Dermis microvascular lymphatic vessel endothelial cell (primary cell): ENCODE data around the gene VAMP5. TPM values are rescaled to one million over a fixed set of nuclear protein-coding genes. Genes with fewer than 3 reads are reported as not detected.
"Not testable (repeated sequence)": the region's sequence is repeated elsewhere in the genome, so short reads cannot be mapped to it uniquely, and the experiment has no call there.

Experiments used
- DNase-seq, 2 donors: peaks; one replicate each; pipeline versions ENCODE4 v3.0.0 to v3.0.0-alpha.2; 2010; ENCODE audit warnings: low read depth in 2 of 2
- total RNA-seq: library from RNA; depleted of rRNA; stranded (reverse); fragments of >200 nt; gene quantifications from 2 replicates; pipeline ENCODE4 v1.2.1, GENCODE V29; 2014

Gene VAMP5
- total RNA-seq, result 89.2 and 109 TPM in 2 replicates

DNA sequence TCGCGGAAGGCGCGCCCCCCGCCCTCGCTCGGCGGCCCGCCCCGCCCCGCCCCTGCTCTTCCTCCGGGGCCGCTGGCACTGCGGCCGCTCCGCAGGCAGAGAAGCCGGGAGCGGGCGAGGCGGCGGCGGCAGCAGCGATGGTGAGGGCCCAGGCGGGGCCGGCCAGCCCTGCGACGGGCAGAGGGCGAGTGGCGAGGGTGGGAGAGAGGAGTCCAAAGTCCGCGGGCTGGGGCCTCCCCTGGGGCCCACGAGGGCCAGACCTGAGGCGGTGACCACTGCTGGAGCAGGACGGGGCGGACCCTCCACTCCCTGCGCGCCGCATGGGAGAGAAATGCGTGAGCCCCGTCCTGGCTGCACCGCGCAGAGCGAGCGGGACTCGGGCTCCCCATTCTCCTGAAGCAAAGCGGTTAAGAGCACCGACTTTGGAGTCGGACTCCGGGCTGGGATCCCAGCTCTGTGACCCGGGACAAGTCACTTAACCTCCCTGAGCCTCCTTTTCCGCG is at the start of gene VAMP5:
VAMP5 (plus strand) TSS at position 78 of the 503 bp plus-strand sequence; CDS start at position 138, 60 bp downstream.
- peak in 1 of 2 donors; percentile 45 for DNase-seq

DNA sequence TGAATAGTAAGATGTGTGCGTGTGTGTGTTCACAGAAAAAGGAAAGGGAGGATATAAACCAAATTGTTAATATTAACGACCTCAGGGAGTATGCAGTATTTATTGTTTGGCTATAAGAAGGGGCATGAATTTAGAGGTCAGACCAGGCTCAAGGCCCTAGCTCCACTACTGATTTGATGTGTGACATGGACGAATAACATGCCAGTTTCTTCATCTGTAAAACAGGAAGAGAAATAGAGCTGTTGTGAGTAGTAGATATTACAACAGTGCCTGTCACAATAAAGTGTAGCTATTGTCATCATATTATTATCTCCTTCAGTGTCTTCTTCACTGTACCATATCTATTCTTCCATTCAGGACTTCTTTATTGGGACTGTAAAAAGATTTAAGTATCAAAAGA is 49.4 kb upstream of the VAMP5 start:
- no peak for DNase-seq

GRCh38 chr2:85536479-85536878 is 47.8 kb upstream of the VAMP5 start:
- DNase-seq, result no peak

GRCh38 chr2:85537600-85538506 is 46.4 kb upstream of the VAMP5 start:
- peak in 1 of 2 donors; percentile 56 for DNase-seq

DNA sequence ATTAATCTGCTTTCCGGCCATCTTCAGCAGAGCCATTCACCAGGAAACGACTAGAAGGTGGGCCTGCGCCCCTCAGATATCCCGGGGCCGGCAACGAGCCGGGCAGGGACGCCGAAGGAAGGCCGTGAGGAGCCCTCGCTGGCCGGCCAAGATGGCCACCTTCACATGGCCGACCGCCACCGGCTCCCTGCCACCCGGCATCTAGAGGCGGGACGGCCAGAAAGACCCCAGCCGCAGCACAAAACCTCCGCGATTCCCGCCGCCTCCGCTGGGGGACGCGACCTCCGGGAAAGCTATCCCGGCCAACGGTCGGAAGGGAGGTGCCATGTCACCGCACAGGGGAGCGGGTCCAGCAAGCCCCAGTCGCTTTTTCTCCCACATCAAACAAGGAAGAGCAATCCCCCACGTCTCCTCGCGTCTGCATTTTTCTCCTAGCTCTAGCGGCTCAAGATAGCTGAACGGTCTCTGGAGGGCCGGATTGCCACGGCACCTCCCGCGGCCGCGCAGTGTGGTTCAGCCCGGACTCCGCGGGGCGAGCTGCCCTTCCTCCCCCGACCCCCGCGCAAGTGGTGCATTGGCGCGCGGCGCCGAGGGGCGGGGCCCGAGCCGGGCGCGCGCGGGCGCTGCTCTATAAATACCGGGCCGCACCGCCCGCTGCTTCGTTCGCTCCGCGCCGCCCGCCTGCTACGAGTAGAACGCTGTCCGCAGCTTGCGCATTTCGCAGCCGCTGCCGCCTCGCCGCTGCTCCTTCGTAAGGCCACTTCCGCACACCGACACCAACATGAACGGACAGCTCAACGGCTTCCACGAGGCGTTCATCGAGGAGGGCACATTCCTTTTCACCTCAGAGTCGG is 45.5 kb upstream of the VAMP5 start, which contains the start of gene MAT2A:
MAT2A (plus strand) TSS at position 662 of the 854 bp plus-strand sequence; CDS start at position 782, 120 bp downstream.
- peak; percentile 88 to 94 for DNase-seq

GRCh38 chr2:85539361-85540132 is 44.7 kb upstream of the VAMP5 start:
- DNase-seq, result peak; percentile 45 to 71

GRCh38 chr2:85540133-85540648 is 44.0 kb upstream of the VAMP5 start:
- DNase-seq, result peak in 1 of 2 donors; percentile 29

DNA sequence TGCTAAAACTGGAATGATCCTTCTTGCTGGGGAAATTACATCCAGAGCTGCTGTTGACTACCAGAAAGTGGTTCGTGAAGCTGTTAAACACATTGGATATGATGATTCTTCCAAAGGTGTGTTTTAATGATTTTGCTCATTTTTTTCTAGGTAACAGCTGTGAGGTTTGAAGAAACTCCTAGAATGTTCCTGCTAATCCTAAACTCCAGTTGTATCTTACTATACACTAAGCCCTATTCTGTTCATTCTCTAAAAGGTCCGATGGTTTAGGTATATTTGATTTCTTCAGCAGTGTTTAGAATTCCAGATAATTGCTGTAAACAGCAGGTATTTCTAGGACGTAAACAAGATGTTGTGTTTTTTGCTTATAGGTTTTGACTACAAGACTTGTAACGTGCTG is 43.0 kb upstream of the VAMP5 start:
- no peak for DNase-seq

DNA sequence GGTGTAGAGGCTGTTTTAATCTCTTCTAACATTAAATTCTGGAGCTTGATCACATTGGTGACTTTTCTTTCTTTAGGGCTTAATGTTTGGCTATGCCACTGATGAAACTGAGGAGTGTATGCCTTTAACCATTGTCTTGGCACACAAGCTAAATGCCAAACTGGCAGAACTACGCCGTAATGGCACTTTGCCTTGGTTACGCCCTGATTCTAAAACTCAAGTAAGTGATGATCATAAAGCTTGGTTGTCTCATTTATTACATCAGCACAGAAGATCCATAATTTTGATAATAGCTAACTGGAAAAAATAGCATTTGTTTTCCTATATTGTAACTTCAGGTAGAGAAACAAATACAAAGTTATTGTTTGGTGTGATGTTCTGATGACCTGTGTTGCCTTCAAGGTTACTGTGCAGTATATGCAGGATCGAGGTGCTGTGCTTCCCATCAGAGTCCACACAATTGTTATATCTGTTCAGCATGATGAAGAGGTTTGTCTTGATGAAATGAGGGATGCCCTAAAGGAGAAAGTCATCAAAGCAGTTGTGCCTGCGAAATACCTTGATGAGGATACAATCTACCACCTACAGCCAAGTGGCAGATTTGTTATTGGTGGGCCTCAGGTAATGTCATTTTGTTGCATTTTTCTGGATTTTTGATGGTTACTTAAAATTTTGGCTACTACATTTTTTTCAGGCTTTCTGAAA is 42.3 kb upstream of the VAMP5 start:
- no peak for DNase-seq

- DNase-seq, result no peak
Measured at GRCh38 chr2:85542777-85543176, 41.5 kb upstream of the VAMP5 start.

DNA sequence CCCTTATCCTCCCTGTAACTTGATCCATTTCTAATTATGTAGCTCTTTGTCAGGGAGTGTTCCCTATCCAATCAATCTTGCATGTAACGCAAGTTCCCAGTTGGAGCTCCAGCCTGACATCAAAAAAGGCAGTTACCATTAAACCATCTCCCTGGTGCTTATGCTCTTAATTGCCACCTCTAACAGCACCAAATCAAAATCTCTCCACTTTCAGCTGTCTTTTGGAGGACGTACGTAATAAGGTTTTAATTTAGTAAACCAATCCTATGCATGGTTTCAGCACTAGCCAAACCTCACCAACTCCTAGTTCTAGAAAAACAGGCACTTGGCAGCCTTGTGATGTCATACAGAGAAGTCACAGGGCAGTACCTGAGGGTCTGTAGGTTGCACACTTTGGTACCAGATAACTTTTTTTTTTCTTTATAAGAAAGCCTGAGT is 40.0 kb upstream of the VAMP5 start:
- not testable (repeated sequence) for DNase-seq

GRCh38 chr2:85544915-85545779 is 39.1 kb upstream of the VAMP5 start:
- DNase-seq, result not testable (repeated sequence)

GRCh38 chr2:85545780-85546240 is 38.4 kb upstream of the VAMP5 start:
- DNase-seq, result no peak

DNA sequence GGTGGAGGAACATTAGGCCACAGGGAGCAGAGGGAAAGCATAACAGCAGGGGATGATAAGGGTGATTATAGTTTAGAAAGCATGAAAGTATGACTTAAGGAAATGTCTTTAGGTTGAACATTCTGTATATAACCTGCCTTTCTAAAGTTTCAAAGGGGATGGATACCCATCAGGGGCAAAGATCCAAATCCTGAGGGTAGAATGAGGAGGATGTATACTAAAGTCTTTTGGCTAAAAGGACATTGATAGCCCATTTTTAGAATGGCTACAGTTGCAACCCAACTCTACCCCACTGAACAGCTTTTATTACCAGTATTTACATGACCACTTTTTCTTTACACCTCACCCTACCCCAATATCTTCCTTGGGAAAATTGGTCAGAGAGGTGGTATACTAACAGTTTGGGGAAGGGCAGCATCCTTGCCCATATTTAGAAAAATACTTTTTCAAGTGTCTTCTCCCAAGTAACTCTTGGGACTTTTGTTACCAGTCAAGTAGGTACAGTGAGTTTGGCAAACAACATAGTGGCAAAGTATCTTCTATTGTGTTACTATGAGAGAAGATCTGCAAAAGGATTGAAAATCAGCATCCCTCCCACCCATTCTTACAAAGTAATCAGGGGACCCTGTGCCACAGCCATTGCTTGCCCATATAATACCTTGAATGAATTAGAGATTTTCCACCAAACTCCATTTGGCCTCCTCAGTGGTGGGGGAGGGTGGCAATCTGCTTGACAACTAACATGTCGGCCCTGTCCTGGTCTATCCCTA is 37.0 kb upstream of the VAMP5 start:
- DNase-seq, result no peak

- no peak for DNase-seq
Measured at GRCh38 chr2:85547859-85548607, 36.2 kb upstream of the VAMP5 start.

DNA sequence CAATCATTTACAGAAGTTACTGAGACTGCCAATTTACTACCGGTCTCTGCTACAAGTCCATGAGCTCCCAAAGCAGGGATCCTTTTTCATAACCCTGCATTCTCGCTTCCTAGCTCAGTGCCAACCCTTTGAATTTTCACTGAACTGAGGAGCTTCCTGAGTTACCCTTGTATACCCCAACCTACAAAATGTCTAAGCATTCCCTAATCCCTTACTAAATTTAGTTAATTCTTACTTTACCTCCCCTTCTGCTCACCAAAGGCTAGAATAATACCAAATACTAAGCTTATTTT is 35.7 kb upstream of the VAMP5 start:
- DNase-seq, result no peak

- no peak for DNase-seq
Measured at GRCh38 chr2:85549095-85549494, 35.1 kb upstream of the VAMP5 start.

DNA sequence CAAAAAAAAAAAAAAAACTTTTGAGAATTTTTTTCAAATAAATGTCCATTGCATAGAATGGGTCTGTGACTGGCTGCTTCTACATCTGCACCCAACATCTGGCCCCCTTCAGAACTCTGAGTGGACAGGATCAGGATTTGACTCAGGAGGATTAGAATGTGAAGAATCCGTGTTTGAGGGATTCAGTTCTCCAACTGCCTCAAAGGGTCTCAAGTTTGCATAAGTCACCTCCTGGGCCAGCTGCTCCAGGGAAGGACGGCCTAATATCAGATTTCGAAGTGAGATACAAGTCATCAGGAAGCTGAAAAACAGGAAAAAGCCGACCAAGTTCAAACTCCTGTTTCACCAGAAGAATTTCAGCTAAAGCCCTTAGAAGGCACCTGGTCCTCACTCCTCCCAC is 34.4 kb upstream of the VAMP5 start:
- peak in 1 of 2 donors; percentile 34 for DNase-seq
